Breast epithelium (tissue), 4 donors: Measurements from ENCODE around the gene CNIH1. TPM values are rescaled to one million over a fixed set of nuclear protein-coding genes. Genes with fewer than 3 reads are reported as not detected.
"Not testable (repeated sequence)": the region's sequence is repeated elsewhere in the genome, so short reads cannot be mapped to it uniquely, and the experiment has no call there.

Source experiments
- DNase-seq, 2 donors: peaks; one replicate each; pipeline ENCODE4 v3.0.0-alpha.2; 2019; ENCODE audit warnings: low spot score in 2 of 2
- H3K27ac ChIP-seq, 2 donors: fragments of 200-600 bp; sonication (generic) in 1 of 2; one replicate each; pipeline ENCODE4 v1.5.1; 2016 to 2019; ENCODE audit warnings: mild to moderate bottlenecking in 1 of 2
- H3K27me3 ChIP-seq, 2 donors: fragments of 200-600 bp; sonication (generic) in 1 of 2; one replicate each; pipeline versions ENCODE4 v1.5.1 to v1.6.0; 2017 to 2019; ENCODE audit warnings: control low read depth in 1 of 2, mild to moderate bottlenecking in 1 of 2
- H3K36me3 ChIP-seq: fragments of 200-600 bp; one replicate; pipeline ENCODE4 v1.5.1; 2019
- H3K4me1 ChIP-seq, 2 donors: fragments of 200-600 bp; sonication (generic); one replicate each; pipeline ENCODE4 v1.5.1; 2016 to 2019; ENCODE audit warnings: control low read depth in 1 of 2
- H3K4me3 ChIP-seq, 3 donors: fragments of 200-600 bp; sonication (generic); 1 replicate in 2 of 3; 2 replicates in 1 of 3; pipeline ENCODE4 v1.5.1; 2016 to 2019; ENCODE audit warnings: mild to moderate bottlenecking in 3 of 3, moderate library complexity in 2 of 3
- H3K9me3 ChIP-seq, 2 donors: fragments of 200-600 bp; sonication (generic) in 1 of 2; one replicate each; pipeline ENCODE4 v1.5.1; 2016 to 2019; ENCODE audit warnings: control low read depth in 1 of 2
- POLR2A ChIP-seq: fragments of 450-650 bp; IDR thresholded peaks from one replicate; pipeline ENCODE4 v1.6.1; 2016; ENCODE audit warnings: antibody characterized with exemption, mild to moderate bottlenecking, moderate library complexity
- POLR2AphosphoS5 ChIP-seq, 3 donors: sonication (generic); formaldehyde crosslinking; IDR thresholded peaks; one replicate each; pipeline ENCODE4 v1.6.1; 2017; ENCODE audit warnings: antibody characterized with exemption in 3 of 3
- intact Hi-C: fragments of 100-400 bp; cut with DNase I; formaldehyde crosslinking; loops from one replicate; pipeline ENCODE4 v1.15.1; 2023; ENCODE audit warnings: low total_unique reads
- total RNA-seq, 3 donors: library from RNA; depleted of rRNA; stranded (reverse); fragments of >200 nt; gene quantifications; one replicate each; pipeline ENCODE4 v1.1.0, GENCODE V29; 2016
- TF ChIP-seq, protein P1 (sequence below), 3 donors: fragments of 450-650 bp; IDR thresholded peaks; one replicate each; pipeline ENCODE4 v1.5.1; 2016 to 2017; ENCODE audit warnings: antibody characterized with exemption in 3 of 3, mild to moderate bottlenecking in 3 of 3, moderate library complexity in 3 of 3

CNIH1 gene
- total RNA-seq, 3 donors from 2014 or later = 120 to 200 (median 146) TPM

DNA sequence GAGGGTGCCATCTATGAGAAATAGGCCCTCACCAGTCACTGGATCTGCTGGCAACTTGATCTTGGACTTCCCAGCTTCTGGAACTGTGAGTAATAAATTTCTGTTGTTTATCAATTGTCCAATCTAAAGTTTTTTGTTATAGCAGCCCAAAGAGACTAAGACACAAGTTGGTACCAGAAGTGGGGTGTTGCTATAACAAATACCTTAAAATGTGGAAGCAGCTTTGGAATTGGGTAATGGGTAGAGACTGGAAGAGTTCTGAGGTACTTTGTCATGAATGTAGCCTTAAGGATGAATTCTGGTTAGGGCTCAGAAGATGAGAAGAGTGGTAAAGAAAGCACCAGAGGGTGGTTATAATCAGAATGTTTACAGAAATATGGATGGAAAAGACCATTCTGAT, 26.1 kb upstream of the CNIH1 start:
- intact Hi-C loops = no loop called here
- Histone ChIP-seq H3K4me1 (no peaks in the 10 kb centered on the region), H3K27me3 (no peaks in the 10 kb centered on the region), H3K4me3 (no peak overlapping the region), H3K9me3 (peaks cover 0 to 11% of the 10 kb centered on the region in 2 donors), H3K36me3 (no peaks in the 10 kb centered on the region), H3K27ac (no peak overlapping the region)
- TF ChIP-seq POLR2A (no peak), POLR2AphosphoS5 (IDR thresholded peaks at IDR 0.05) (no peak)
- TF ChIP-seq, protein P1, sequence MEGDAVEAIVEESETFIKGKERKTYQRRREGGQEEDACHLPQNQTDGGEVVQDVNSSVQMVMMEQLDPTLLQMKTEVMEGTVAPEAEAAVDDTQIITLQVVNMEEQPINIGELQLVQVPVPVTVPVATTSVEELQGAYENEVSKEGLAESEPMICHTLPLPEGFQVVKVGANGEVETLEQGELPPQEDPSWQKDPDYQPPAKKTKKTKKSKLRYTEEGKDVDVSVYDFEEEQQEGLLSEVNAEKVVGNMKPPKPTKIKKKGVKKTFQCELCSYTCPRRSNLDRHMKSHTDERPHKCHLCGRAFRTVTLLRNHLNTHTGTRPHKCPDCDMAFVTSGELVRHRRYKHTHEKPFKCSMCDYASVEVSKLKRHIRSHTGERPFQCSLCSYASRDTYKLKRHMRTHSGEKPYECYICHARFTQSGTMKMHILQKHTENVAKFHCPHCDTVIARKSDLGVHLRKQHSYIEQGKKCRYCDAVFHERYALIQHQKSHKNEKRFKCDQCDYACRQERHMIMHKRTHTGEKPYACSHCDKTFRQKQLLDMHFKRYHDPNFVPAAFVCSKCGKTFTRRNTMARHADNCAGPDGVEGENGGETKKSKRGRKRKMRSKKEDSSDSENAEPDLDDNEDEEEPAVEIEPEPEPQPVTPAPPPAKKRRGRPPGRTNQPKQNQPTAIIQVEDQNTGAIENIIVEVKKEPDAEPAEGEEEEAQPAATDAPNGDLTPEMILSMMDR (IDR thresholded peaks at IDR 0.05) = no peak
- DNase-seq = no peak

DNA sequence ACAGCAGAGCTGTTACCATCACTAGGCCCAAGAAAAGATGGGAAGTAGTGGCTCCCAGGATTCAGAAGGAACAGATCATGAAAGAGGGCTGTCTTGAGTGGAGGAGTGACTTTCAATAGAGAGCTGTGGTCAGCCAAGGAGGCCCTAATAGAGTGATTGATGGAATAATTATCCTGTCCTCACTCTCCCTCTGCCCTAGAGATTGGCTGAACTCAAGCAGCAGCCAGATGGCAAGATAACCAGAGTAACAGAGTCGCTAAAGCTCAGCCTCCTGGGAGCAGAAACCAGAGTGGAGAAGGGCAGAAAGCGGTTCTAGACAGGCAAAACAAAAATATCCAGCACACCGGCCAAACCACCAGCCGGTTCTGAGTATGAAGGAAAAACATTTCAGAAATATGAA, 24.5 kb upstream of the CNIH1 start:
- no peak for DNase-seq
- peaks cover 0 to 11% of the 10 kb centered on the region in 2 donors for H3K9me3 ChIP-seq
- TF ChIP-seq POLR2A = no peak
- TF ChIP-seq POLR2AphosphoS5 (IDR thresholded peaks at IDR 0.05) = no peak
- TF ChIP-seq, protein P1 (IDR thresholded peaks at IDR 0.05) = no peak
- H3K36me3 ChIP-seq = no peaks in the 10 kb centered on the region
- H3K4me3 ChIP-seq = no peak overlapping the region
- H3K4me1 ChIP-seq = no peaks in the 10 kb centered on the region
- intact Hi-C loops = no loop called here
- H3K27me3 ChIP-seq = no peaks in the 10 kb centered on the region
- H3K27ac ChIP-seq = no peak overlapping the region

DNA sequence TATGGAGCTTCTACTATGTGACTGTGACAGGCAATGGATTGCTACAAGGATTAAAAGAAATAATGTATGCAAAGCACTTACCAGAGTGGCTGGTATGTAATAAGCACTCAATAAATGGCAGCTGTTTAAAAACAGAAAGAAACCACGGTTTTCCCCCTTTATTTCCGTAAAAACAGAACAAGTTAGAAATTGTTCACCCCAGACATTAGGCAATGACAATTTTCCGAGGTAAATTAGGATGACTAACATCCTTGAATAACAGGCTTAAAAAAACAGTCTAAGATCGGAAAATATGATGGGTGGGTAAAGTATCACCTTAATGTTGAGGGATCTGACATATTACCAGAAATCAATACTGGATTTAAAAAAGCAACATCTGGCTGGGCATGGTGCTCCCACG, 20.9 kb upstream of the CNIH1 start:
- Histone ChIP-seq H3K36me3 (no peaks in the 10 kb centered on the region), H3K9me3 (peaks cover 0 to 3% of the 10 kb centered on the region in 2 donors), H3K27me3 (no peaks in the 10 kb centered on the region), H3K4me3 (no peak overlapping the region), H3K4me1 (no peaks in the 10 kb centered on the region), H3K27ac (no peak overlapping the region)
- intact Hi-C loops = no loop called here
- TF ChIP-seq, protein P1 (IDR thresholded peaks at IDR 0.05) = no peak
- TF ChIP-seq POLR2A (no peak), POLR2AphosphoS5 (IDR thresholded peaks at IDR 0.05) (no peak)
- no peak for DNase-seq

DNA sequence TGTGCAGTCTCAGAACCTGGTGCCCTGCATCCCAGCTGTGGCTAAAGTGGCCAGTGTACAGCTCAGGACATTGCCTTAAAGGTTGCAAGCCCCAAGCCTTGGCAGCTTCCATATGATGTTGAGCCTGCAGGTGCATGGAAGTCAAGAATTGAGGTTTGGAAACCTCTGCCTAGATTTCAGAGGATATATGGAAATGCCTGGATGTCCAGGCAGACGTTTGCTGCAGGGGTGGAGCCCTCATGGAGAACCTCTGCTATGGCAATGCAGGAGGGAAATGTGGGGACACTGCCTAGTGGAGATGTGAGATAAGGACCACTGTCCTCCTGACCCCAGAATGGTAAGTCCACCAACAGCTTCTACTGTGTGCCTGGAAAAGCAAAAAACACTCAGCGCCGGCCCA, 17.9 kb upstream of the CNIH1 start:
- Histone ChIP-seq H3K9me3 (no peaks in the 10 kb centered on the region), H3K36me3 (no peaks in the 10 kb centered on the region), H3K27me3 (no peaks in the 10 kb centered on the region), H3K27ac (no peak overlapping the region), H3K4me3 (no peak overlapping the region), H3K4me1 (no peaks in the 10 kb centered on the region)
- TF ChIP-seq POLR2A = no peak
- TF ChIP-seq, protein P1 (IDR thresholded peaks at IDR 0.05) = no peak
- no peak for TF ChIP-seq POLR2AphosphoS5 (IDR thresholded peaks at IDR 0.05)
- no peak for DNase-seq
- intact Hi-C loops = no loop called here

DNA sequence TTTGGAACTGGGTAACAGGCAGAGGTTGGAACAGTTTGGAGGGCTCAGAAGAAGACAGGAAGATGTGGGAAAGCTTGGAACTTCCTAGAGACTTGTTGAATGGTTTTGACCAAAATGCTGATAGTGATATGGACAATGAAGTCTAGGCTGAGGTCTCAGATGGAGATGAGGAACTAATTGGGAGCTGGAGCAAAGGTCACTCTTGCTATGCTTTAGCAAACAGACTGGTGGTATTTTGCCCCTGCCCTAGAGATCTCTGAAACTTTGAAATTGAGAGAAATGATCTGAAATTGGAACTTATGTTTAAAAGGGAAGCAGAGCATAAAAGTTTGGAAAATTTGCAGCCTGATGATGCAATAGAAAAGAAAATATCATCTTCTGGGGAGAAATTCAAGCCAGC, 17.4 kb upstream of the CNIH1 start:
- H3K27me3 ChIP-seq, H3K9me3 ChIP-seq, H3K27ac ChIP-seq, intact Hi-C loops, DNase-seq, H3K4me3 ChIP-seq, H3K36me3 ChIP-seq, H3K4me1 ChIP-seq: not testable (repeated sequence)

DNA sequence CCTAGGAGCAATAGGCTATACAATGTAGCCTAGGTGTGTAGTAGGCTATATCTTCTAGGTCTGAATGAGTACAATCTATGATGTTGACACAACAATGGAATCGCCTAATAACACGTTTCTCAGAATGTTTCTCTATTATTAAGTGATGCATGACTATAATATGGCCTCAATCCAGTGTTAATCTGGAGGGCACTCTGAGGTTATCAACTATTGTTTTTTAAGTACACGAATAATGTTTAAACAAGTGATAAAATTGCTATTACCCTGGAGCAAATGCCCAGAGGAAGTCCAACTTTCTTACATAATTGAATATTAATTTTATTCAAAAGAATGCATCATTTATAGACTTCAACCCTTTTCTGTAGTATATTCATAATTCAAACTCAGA, 16.4 kb upstream of the CNIH1 start:
- intact Hi-C loops = no loop called here
- TF ChIP-seq, protein P1 (IDR thresholded peaks at IDR 0.05) = no peak
- TF ChIP-seq POLR2AphosphoS5 (IDR thresholded peaks at IDR 0.05) (no peak), POLR2A (no peak)
- Histone ChIP-seq H3K4me1 (no peaks in the 10 kb centered on the region), H3K27ac (no peak overlapping the region), H3K9me3 (no peaks in the 10 kb centered on the region), H3K4me3 (no peak overlapping the region), H3K27me3 (no peaks in the 10 kb centered on the region), H3K36me3 (no peaks in the 10 kb centered on the region)
- DNase-seq = no peak

DNA sequence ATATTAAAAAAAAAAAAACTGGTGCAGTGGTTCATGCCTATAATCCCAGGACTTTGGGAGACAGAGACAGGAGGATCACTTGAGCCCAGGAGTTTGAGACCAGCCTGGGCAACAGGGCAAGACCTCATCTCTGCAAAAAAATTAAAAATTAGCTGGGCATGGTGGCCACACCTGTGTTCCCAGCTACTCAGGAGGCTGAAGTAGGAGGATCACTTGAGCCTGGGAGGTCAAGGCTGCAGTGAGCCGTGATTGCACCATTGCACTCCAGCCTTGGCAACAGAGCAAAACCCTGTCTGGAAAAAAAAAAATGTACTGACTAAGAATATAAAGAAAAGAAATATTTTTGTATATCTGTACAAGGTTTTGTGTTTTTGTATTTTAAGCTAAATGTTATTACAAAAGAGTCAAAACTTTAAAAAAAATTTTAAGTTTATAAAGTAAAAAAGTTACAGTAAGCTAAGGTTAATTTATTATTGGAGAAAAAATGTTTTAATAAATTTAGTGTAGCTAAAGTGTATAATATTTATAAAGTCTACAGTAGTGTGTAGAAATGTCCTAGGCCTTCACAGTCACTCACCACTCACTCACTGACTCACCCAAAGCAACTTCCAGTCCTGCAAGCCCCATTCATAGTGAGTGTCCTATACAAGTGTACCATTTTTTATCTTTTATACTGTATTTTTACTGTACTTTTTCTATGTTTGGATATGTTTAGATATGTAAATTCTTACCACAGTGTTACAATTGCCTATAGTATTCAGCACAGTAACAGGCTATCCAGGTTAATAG, 15.8 kb upstream of the CNIH1 start:
- H3K27me3 ChIP-seq, H3K4me1 ChIP-seq, H3K27ac ChIP-seq, H3K9me3 ChIP-seq, H3K4me3 ChIP-seq, H3K36me3 ChIP-seq, DNase-seq, intact Hi-C loops: not testable (repeated sequence)
